T follicular helper cell (primary cell): Measurements from ENCODE around the gene APOE.
A peak's percentile ranks its signal among the peaks of the same experiment; 100 is the strongest.

Experiments used
- DNase-seq: peaks from one replicate; pipeline ENCODE4 v3.0.0-alpha.2; 2020; ENCODE audit warnings: low read depth

The APOE gene

GRCh38 chr19:44954278-44954648 lies 48.7 kb downstream of the APOE start:
- no peak for DNase-seq

DNA sequence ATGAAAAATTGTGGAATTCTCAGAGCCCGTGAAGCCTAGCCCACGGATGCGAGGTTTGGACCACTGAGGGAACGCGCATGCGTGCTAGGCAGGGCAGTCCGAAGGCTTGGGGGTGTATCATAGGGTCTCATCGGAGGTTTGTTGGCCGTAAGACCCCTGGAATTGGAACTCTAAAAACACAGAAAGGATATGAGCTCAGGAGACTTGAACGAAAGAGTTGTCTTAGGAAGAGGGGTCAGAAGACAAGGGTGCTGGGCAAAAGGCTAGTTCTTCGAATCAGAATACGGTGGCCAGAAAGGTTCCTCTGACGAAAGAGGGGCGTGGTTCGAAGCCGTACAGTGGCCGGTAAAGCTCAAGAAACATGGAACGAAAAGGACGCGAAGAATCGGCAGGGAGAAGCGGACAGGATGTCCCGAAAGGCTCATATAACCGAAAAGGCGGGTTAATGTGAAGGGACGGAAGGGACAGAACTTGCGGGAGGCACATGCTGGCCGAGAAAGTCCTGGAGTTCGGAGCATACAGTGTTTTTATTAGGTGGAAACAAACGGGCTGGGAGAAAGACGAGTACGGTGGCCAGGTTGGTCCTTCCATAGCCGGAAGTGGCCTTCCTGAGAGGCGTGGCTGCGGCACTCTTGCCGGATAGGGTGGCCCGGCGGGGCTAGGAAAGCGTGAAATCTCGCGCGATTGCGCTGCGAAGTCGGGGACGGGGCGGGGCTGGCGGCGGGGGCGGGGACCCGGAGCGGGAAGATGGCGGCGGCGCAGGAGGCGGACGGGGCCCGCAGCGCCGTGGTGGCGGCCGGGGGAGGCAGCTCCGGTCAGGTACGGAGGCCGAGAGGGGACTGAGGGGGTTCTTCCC lies 49.3 kb downstream of the APOE start, which contains the start of gene CLPTM1:
Gene CLPTM1, plus strand, starts transcription at position 732 of the 856 bp plus-strand sequence. Its CDS starts 16 bp downstream, at position 748.
- peak; percentile 95 for DNase-seq

DNA sequence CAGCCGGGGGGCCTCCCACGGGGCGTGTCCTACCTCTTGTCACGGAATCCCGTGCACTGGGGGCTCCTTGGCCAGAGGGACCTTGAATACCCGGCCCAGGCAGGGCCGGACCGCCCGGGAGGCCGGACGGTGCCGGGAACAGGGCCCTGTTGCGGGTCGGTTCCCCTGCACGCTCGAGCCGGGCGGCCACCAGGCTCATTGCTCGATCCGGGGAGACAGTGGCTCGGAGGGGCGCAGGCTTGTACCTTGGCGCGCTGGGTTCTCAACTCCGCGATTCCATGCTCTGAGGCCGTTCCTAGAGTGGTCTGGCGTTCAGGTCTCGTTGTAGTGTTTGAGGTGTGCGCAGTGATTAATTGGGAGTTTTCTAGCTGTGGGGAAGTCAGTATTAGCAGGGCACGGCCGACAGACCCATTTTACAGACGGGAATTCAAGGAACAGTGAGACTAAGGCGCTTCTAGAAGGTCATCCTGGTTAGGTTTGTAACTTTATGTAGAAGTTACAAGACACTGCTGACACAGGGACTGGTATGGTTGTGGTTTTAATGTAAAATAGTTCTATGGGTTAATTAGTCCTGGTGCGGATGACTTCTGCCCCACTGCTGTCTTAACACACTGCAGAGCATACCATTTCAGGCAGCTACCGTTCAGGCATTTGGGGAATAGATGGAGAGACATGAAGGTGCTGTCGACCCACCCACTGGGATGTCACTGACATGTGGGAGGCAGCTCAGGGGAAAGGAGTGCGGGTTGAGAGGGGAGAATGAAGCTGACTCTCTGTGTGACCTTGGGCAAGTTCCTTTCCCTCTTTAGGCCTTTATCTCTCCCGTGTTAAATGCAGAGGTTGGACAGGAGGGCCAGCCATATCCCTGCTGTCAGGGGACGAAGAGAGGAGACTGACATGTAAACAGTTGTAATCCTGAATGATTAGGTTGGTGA lies 50.2 kb downstream of the APOE start:
- no peak for DNase-seq

DNA sequence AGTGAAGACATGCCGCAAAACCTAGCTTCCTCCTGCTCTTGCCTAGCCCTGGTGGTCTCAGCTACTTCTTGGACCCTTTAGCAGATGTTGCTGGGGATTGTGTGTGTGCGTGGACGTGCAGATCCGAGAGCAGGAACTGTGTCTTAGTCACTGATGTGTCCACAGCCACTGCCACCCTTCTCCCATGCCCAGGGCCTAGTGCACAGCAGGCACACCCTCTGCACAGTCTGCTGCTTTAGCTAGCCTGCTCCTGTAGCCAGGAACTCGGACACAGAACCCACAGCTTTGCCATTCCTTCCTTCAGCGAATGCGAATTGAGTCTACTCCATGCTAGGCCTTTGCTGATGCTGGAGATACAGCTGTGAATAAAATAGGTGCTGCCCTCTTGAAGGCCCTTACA lies 51.9 kb downstream of the APOE start:
- DNase-seq = no peak

GRCh38 chr19:44958090-44958489 lies 52.5 kb downstream of the APOE start:
- no peak for DNase-seq
